ENCODE results near the gene NRF1.

NRF1 gene

GRCh38 chr7:129772646-129773280 is 161.2 kb downstream of the NRF1 start:
- no peak for DNase-seq

DNA sequence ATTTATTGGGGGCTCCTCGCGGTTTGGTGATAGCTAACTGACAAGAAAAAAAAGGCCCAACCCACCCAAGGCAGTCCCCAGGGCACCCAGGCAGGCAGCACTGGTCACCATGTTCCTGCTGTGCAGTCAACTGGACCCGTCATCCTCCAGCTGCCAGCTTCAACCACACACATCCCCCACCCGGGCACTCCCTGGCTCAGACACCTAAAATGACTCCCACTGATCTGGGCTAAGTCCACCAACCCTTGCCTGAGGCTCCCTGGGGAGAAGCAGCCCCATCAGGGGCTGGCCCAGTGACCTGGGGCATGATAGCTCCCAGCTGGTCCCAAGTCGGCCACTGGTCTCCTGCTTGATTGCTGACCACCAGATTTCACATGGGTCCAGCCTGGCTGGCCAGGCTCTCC is 161.8 kb downstream of the NRF1 start:
- DNase-seq: no peak

- DNase-seq: no peak
Observed at GRCh38 chr7:129773871-129774270, 162.4 kb downstream of the NRF1 start.

DNA sequence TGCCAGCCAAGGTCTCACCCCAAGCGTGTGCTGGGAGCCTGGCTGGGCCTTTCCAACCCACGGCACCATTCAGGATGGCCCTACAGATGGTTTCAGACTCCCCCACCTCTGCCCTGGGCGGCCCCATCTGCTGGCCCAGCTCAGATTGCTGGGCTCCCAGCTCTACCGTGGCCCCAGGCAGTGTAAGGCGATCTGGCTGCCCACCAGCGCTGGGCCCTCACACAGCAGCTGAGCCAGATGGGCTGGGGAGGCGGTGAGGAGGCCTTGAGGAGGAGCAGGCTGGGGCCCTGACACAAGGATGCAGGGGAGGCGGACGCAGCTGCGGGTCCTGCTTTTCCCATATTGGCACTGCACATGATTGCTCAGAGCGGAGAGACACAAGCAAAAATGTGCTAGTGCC is 162.8 kb downstream of the NRF1 start:
- DNase-seq: no peak

DNA sequence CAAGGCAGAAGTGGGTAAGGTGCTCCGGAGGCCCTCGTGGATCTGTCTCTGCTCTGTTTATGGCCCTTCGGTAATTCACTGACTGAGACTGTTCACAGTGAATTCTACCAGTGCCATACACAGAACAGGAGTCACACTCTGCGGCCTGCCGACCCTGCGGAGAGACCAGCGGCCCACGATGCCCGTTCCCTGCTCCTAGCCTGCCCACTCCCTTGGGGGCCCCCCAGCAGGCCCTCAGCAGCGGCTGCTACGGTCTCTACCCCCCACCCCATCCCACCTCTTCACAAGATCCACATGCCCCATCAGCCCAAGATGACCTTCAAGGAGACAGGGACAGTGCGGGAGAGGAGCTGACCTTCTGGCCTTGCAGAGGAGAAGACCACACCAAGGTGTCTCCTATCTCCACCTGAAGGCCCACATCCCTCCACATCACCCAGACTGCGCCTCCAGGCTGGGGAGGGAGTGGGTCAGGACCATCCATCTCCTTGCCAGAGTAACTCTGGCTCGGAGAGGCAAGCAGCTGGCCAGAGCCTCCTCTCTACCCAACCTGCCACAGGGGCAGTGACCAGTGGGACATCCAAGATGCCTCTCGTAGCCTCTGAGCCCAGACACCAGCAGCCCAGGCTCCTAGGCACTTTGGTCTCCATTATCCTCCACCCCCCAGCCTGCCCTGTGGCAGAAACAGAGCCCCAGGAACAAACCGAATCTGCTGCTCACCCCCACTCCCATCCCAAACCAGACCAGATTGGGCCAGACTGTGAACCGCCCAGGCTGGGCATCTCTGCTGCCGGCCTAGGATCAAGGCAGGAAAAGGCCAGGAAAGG is 163.6 kb downstream of the NRF1 start:
- no peak for DNase-seq

GRCh38 chr7:129775695-129776361 is 164.3 kb downstream of the NRF1 start:
- no peak for DNase-seq

GRCh38 chr7:129776362-129776722 is 164.8 kb downstream of the NRF1 start:
- DNase-seq: no peak

GRCh38 chr7:129777195-129777844 is 165.8 kb downstream of the NRF1 start:
- DNase-seq: no peak

GRCh38 chr7:129777993-129778769 is 166.7 kb downstream of the NRF1 start:
- no peak for DNase-seq

DNA sequence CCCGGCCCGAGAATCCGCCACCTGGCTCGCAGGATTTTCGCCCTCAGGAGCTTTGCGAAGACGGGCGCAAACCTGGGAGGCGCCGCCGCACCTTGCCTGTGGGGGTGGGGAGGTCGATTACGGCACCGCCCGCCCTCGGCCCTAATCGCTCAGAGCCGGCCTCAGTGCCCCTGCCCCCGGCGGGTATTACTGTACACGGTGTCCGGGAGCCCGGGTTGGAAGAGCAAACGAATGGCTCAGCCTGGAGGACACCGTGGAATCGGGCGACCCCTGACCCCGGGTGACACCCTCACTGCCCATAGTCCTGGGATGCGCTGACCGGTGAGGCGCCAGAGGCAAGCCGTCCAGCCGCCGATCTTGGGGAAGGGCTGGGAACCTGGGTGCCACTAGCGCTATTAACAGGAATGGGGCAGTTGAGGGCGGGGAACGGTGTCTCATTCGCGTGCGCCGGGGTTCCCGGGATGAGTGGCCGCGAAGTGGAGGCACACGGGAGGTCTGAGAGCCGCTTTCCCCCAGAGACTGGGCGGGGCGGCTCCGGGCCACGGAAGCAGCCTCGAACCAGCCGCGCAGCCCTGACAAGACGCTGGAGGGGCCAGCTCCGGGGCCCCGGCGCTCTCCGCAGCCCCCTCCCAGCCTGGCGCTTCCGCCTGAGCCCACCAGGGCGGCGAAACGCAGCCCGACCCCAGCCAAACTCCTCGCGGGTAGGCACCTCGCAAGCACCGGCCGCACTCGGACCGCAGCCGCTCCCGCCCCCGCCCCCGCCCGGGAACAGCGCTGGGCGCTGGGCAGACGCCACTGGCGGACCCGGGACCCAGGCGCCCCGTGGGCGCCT is 167.5 kb downstream of the NRF1 start:
- DNase-seq: no peak

DNA sequence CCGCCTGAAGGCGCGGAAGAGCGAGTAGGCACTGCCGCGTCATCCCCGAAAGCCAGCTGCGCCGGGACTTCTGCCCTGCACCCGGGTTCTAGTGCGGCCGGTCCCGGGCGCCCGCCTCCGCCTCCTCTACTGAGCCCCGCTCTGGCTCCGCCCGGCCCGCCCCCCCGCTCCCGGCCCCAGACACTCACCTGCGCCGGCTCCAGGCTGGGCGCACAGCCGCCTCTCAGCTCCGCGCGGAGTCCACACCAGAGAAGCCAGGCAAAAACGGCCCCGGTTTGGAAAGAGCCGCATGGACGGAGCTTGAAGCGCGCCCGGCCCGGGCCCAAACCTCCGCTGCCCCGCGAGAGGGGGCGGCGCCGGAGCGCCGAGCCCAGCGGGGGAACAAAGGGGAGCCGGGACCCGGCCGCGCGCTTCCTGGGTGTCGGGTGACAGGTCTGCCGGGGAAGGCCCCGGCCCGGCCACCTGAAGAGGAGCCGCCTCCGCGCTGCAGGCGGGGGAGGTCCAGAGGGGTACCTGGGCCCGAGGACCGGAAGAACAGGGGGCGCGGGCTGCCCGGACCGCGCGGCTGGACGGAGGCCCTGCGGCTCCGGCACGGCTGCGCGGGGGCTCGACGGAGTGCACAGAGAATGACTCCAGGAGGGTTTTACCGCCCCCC is 168.2 kb downstream of the NRF1 start:
- DNase-seq: no peak

DNA sequence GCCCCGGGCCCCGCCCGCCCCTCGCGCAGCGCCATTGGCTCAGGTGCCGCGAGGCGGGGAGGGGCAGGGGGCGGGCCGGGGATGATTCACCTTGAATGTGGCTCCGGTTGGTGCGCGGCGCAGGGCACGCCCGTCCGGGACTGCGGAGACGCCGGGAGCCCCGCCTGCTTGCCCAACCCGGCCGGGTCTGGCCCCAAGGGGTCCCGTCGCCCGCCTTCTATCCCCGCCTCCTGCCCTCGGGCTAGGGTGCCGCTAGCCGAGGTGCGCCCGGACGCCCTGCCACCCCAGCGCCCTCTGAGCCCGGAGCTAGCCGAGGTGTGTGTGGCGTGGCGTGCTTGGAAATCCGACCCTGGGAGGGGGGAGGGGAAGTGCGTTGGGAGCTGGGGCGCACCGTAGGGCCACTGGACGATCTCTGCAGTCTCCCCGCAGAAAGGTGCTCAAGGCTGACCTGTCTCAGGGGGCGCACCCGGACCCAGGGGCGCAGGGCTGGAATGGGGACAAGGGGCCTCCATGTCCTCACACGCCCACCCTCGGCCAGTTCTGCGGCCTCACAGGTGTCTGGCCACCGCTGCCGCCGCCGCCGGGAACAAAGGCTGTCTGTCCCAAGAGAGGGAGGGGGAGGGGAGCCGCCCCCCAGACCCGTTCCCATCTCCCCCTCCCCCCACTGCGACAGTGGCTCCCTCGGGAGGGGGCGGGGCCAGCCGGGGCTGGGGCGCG is 168.9 kb downstream of the NRF1 start:
- peak; percentile 51 for DNase-seq

GRCh38 chr7:129780974-129781927 is 169.7 kb downstream of the NRF1 start:
- DNase-seq: peak; percentile 68

GRCh38 chr7:129781928-129782817 is 170.7 kb downstream of the NRF1 start:
- DNase-seq: no peak

- no peak for DNase-seq
Observed at GRCh38 chr7:129782818-129783583, 171.5 kb downstream of the NRF1 start.

- no peak for DNase-seq
Observed at GRCh38 chr7:129783584-129783919, 172.0 kb downstream of the NRF1 start.

DNA sequence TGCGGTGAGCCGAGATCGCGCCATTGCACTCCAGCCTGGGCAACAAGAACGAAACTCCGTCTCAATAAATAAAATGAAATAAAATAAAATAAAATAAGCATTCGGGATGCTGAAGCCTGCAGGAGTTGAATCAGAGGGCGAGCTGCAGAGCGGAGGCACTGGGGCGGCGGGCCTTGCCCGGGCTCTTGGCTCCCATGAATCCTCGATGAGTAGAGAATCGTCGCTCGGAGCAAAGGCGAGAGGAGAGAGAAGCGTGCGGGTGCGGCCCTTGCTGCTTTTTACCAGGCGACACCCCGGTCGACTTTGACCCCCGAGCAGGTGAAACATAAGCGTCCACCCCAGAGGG is 172.9 kb downstream of the NRF1 start:
- no peak for DNase-seq

All from hematopoietic multipotent progenitor cell treated with erythropoietin and hydrocortisone succinate and interleukin-3 and kit ligand, for 6 days (in vitro differentiated cells).